CD1c-positive myeloid dendritic cell (primary cell): ENCODE data around the gene TRAP1.
A peak's percentile ranks its signal among the peaks of the same experiment; 100 is the strongest.
"Not testable (repeated sequence)": the region's sequence is repeated elsewhere in the genome, so short reads cannot be mapped to it uniquely, and the experiment has no call there.

Experiments
- DNase-seq: peaks from one replicate; pipeline ENCODE4 v3.0.0-alpha.2; 2016; ENCODE audit errors: extremely low spot score

The TRAP1 gene

DNA sequence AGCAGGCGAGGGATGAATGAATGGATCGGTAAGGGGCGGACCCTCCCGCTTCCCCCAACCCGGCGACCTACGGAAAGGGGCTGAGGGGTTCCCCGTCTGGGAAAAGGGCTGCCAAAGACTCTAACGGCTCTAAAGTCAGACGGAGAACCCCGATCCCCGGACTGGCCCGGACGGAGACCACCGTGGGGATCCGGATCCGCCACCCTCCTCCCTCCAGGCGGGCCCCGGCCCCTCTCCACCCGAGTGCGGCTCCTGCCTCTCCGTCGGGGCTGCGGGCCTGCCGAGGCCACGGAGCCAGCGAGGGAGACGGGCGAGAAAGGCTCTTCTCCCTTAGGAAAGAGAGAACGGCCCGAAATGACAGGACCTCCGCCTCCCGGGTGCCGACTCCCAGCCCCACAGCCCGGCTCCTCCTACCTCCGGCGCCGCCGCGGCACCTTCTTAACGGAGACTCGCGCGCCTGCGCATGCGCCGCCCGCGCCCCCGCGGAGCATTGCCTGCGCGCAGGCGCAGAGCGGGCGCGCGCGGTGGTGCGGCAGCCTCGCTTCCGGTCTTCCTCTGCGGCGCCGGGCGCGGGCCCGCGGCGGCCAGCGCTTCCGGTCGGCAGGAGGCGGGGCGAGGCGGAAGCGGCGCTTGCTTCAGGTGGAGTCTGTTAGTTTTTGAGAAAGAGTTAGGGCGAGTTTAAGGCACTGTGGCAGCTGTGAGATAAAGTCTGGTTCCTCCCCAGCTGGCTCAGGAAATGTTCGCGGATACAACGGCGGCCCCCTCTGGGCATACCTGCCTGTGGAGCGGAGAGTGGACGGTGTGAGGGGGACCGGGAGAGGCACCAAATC, 106.0 kb downstream of the TRAP1 start, which contains the start of gene SLX4:
Gene SLX4, minus strand, starts transcription at position 461 of the 830 bp plus-strand sequence. CDS start 2,642 bp downstream, outside the sequence.
- DNase-seq = peak; percentile 99

DNA sequence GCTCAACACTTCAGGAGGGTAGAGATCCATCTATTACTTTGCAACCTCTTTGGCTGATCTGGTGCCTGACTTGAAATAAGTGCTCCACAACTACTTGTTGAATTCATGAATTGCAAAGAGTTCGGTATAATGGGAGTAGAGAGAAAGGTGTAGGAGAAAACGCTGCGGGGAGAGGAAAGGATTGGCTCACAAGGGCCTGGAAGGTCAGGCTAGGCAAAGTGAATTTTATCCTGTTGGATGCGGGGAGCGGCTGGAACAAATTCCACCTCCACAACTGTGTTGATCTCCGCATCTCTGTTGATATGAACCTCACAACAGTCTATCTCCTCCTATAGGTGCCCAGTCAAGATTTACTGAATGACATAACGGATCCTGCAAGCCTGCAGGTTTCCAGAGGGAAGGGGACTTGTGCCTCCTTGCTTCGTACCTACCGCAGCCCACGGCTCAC, 106.6 kb downstream of the TRAP1 start:
- no peak for DNase-seq

DNA sequence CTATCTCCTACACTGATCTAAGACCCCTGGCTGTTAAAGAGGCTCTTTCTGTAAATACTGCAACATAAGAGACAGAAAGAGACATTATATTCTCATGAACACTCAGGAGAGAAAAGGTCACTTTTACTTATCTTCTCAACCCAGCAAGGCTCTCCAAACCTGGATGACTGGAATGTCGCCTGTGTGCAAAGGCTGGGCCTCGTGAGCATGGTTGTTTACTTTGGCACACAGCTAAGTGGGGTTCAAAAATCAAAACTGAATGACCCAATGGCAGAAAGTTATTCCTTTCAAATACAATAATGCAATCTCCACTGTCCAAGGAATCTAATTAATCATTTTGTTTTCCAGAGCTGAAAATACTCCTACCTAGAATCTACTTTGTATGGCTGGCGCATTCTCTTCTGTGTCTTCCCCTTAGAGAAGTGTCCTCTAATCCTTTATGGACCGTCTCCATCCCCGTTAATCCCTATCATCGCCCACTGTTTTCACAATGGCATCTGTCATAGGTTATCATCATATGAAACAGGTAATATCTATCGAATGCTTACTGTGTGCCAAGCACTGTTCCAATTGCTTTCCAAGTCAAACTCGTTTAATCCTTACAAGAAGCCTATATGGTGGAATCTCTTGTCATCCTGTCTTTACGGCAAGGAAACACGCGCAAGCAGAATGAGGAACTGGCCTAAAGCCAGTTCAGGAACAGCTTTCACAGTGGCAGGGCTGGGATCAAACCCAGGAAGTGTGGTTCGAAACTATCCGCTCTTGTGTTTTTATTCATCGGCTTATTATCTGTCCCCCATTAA, 107.2 kb downstream of the TRAP1 start:
- DNase-seq = peak; percentile 71

DNA sequence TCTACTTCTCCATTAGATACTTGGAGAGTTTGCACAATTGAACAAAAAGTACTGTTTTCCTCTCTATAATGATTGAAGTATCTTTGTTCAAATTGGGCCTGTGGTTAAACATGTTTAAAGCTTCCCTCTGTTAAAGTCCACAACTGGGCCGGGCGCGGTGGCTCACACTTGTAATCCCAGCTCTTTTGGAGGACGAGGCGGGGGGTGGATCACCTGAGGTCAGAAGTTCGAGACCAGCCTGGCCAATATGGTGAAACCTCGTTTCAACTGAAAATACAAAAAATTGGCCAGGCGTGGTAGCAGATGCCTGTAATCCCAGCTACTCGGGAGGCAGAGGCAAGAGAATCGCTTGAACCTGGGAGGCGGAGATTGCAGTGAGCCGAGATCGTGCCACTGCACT, 108.3 kb downstream of the TRAP1 start:
- DNase-seq = not testable (repeated sequence)

DNA sequence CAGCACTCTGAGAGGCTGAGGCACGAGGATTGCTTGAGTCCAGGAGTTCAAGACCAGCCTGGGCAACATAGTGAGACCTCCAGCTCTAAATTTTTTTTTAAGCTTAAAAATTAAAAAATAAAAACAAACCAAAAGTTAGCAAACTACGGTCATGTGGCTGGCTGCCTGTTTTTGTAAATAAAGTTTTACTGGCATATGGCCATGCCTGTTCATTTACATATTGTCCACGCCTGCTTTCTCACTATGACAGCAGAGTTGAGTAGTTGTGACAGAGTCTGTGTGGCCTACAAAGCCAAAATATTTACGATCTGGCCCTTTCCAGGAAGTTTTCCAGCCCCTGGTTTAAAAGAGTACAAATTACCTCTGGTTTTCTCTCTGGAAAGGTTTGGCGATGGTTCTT, 109.3 kb downstream of the TRAP1 start:
- DNase-seq = no peak
